Choroid plexus epithelial cell (primary cell): ENCODE data around the gene NPAS2.

Source experiments
- DNase-seq: peaks from one replicate; pipeline ENCODE4 v3.0.0-alpha.2; 2010; ENCODE audit warnings: low read depth
- H3K4me3 ChIP-seq: 2 replicates; pipeline ENCODE4 v1.5.1; 2011; ENCODE audit warnings: low read depth, mild to moderate bottlenecking, control low read depth, low read length, moderate library complexity
- CTCF ChIP-seq: conservative IDR thresholded peaks from 2 replicates; pipeline ENCODE4 v1.5.1; 2011; ENCODE audit warnings: low read depth, mild to moderate bottlenecking, control low read depth, inconsistent platforms, low read length, moderate library complexity

Gene NPAS2

GRCh38 chr2:100793982-100794381, 26.0 kb upstream of the NPAS2 start:
- no peak overlapping the region for H3K4me3 ChIP-seq
- no peak for DNase-seq
- no peak for TF ChIP-seq CTCF

GRCh38 chr2:100796499-100797100, 23.3 kb upstream of the NPAS2 start:
- no peak overlapping the region for H3K4me3 ChIP-seq
- DNase-seq = no peak
- no peak for TF ChIP-seq CTCF

GRCh38 chr2:100799686-100800085, 20.3 kb upstream of the NPAS2 start:
- no peak overlapping the region for H3K4me3 ChIP-seq
- TF ChIP-seq CTCF = no peak
- no peak for DNase-seq

GRCh38 chr2:100800915-100801314, 19.0 kb upstream of the NPAS2 start:
- no peak for DNase-seq
- H3K4me3 ChIP-seq = no peak overlapping the region
- TF ChIP-seq CTCF = no peak

- no peak for DNase-seq
- no peak overlapping the region for H3K4me3 ChIP-seq
- TF ChIP-seq CTCF = no peak
Measured at GRCh38 chr2:100801402-100801801, 18.5 kb upstream of the NPAS2 start.

GRCh38 chr2:100802066-100802465, 17.9 kb upstream of the NPAS2 start:
- H3K4me3 ChIP-seq = no peak overlapping the region
- DNase-seq = no peak
- TF ChIP-seq CTCF = no peak

- DNase-seq = no peak
- TF ChIP-seq CTCF = no peak
- no peak overlapping the region for H3K4me3 ChIP-seq
Measured at GRCh38 chr2:100803334-100803733, 16.6 kb upstream of the NPAS2 start.
